SK-N-SH (cell line): Measurements from ENCODE around the gene CLASP2.

Experiments
- EZH2phosphoT487 ChIP-seq: fragments of 200-600 bp; sonication (generic); IDR thresholded peaks from 2 replicates; pipeline ENCODE4 v1.6.1; 2017; ENCODE audit warnings: low read depth, mixed run types, mild to moderate bottlenecking, antibody characterized with exemption, moderate library complexity, borderline replicate concordance
- GABPA ChIP-seq: IDR thresholded peaks from 2 replicates; pipeline ENCODE4 v1.4.0; 2012; ENCODE audit warnings: low read depth, mild to moderate bottlenecking
- JUND ChIP-seq: IDR thresholded peaks from 2 replicates; pipeline ENCODE4 v1.4.0; 2012
- MAX ChIP-seq: IDR thresholded peaks from 2 replicates; pipeline ENCODE4 v1.4.0; 2012; ENCODE audit warnings: low read depth
- SIN3A ChIP-seq: IDR thresholded peaks from 2 replicates; pipeline ENCODE4 v1.6.1; 2012; ENCODE audit warnings: low read depth, mild to moderate bottlenecking, low read length, moderate library complexity, borderline replicate concordance
- SMC3 ChIP-seq: IDR thresholded peaks from 2 replicates; pipeline ENCODE4 v1.6.1; 2012; ENCODE audit warnings: low read depth, low read length, improper control_type of control experiment
- TCF12 ChIP-seq: IDR thresholded peaks from 2 replicates; pipeline ENCODE4 v1.4.0; 2012
- YY1 ChIP-seq: IDR thresholded peaks from 2 replicates; pipeline ENCODE4 v1.4.0; 2012; ENCODE audit warnings: low read depth, mild to moderate bottlenecking
- TF ChIP-seq, protein P1 (sequence below): fragments of 200-600 bp; sonication (generic); IDR thresholded peaks from 2 replicates; pipeline ENCODE4 v1.6.1; 2017; ENCODE audit warnings: antibody characterized with exemption, mild to moderate bottlenecking, moderate library complexity
- TF ChIP-seq, protein P2 (sequence below): IDR thresholded peaks from 2 replicates; pipeline ENCODE4 v1.4.0; 2012; ENCODE audit warnings: low read depth, borderline replicate concordance
- TF ChIP-seq, protein P3 (sequence below): IDR thresholded peaks from 2 replicates; pipeline ENCODE4 v1.4.0; 2012; ENCODE audit warnings: low read depth, borderline replicate concordance
- TF ChIP-seq, protein P4 (sequence below): IDR thresholded peaks from 2 replicates; pipeline ENCODE4; 2012
- TF ChIP-seq, protein P5 (sequence below): fragments of 150-350 bp; IDR thresholded peaks from 2 replicates; pipeline ENCODE4 v1.6.1; 2017; ENCODE audit warnings: antibody characterized with exemption, low read length, low read depth, borderline replicate concordance

GRCh38 chr3:33612607-33613006 is 105.4 kb downstream of the CLASP2 start:
- TF ChIP-seq EZH2phosphoT487, result no peak
- TF ChIP-seq, protein P1, sequence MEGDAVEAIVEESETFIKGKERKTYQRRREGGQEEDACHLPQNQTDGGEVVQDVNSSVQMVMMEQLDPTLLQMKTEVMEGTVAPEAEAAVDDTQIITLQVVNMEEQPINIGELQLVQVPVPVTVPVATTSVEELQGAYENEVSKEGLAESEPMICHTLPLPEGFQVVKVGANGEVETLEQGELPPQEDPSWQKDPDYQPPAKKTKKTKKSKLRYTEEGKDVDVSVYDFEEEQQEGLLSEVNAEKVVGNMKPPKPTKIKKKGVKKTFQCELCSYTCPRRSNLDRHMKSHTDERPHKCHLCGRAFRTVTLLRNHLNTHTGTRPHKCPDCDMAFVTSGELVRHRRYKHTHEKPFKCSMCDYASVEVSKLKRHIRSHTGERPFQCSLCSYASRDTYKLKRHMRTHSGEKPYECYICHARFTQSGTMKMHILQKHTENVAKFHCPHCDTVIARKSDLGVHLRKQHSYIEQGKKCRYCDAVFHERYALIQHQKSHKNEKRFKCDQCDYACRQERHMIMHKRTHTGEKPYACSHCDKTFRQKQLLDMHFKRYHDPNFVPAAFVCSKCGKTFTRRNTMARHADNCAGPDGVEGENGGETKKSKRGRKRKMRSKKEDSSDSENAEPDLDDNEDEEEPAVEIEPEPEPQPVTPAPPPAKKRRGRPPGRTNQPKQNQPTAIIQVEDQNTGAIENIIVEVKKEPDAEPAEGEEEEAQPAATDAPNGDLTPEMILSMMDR, result no peak
- no peak for TF ChIP-seq JUND
- TF ChIP-seq, protein P2, sequence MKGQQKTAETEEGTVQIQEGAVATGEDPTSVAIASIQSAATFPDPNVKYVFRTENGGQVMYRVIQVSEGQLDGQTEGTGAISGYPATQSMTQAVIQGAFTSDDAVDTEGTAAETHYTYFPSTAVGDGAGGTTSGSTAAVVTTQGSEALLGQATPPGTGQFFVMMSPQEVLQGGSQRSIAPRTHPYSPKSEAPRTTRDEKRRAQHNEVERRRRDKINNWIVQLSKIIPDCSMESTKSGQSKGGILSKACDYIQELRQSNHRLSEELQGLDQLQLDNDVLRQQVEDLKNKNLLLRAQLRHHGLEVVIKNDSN, result no peak
- no peak for TF ChIP-seq MAX
- TF ChIP-seq TCF12, result no peak
- no peak for TF ChIP-seq SMC3
- TF ChIP-seq YY1, result no peak
- TF ChIP-seq, protein P3, sequence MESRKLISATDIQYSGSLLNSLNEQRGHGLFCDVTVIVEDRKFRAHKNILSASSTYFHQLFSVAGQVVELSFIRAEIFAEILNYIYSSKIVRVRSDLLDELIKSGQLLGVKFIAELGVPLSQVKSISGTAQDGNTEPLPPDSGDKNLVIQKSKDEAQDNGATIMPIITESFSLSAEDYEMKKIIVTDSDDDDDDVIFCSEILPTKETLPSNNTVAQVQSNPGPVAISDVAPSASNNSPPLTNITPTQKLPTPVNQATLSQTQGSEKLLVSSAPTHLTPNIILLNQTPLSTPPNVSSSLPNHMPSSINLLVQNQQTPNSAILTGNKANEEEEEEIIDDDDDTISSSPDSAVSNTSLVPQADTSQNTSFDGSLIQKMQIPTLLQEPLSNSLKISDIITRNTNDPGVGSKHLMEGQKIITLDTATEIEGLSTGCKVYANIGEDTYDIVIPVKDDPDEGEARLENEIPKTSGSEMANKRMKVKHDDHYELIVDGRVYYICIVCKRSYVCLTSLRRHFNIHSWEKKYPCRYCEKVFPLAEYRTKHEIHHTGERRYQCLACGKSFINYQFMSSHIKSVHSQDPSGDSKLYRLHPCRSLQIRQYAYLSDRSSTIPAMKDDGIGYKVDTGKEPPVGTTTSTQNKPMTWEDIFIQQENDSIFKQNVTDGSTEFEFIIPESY, result no peak
- no peak for TF ChIP-seq SIN3A
- TF ChIP-seq, protein P4, sequence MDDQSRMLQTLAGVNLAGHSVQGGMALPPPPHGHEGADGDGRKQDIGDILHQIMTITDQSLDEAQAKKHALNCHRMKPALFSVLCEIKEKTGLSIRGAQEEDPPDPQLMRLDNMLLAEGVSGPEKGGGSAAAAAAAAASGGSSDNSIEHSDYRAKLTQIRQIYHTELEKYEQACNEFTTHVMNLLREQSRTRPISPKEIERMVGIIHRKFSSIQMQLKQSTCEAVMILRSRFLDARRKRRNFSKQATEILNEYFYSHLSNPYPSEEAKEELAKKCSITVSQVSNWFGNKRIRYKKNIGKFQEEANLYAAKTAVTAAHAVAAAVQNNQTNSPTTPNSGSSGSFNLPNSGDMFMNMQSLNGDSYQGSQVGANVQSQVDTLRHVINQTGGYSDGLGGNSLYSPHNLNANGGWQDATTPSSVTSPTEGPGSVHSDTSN, result no peak
- TF ChIP-seq GABPA, result no peak
- TF ChIP-seq, protein P5, sequence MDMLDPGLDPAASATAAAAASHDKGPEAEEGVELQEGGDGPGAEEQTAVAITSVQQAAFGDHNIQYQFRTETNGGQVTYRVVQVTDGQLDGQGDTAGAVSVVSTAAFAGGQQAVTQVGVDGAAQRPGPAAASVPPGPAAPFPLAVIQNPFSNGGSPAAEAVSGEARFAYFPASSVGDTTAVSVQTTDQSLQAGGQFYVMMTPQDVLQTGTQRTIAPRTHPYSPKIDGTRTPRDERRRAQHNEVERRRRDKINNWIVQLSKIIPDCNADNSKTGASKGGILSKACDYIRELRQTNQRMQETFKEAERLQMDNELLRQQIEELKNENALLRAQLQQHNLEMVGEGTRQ, result no peak
